BE2C (cell line): ENCODE results near the gene DPF3.

ENCODE experiments used
- DNase-seq: peaks from one replicate; pipeline ENCODE4 v3.0.0-alpha.2; 2020
- H3K27me3 ChIP-seq: fragments of 250-450 bp; sonication (Bioruptor Pico); 2 replicates; pipeline ENCODE4 v1.5.1; 2020; ENCODE audit warnings: mild to moderate bottlenecking
- H3K36me3 ChIP-seq: fragments of 250-450 bp; sonication (Bioruptor Pico); 2 replicates; pipeline ENCODE4 v1.5.1; 2020; ENCODE audit warnings: mild to moderate bottlenecking
- H3K4me1 ChIP-seq: fragments of 250-450 bp; sonication (Bioruptor Pico); 2 replicates; pipeline ENCODE4 v1.5.1; 2020
- H3K4me3 ChIP-seq: 2 replicates; pipeline ENCODE4 v1.5.1; 2011; ENCODE audit warnings: low read depth, low read length
- H3K9me3 ChIP-seq: fragments of 250-450 bp; sonication (Bioruptor Pico); 2 replicates; pipeline ENCODE4 v1.5.1; 2020
- CTCF ChIP-seq: IDR thresholded peaks from 2 replicates; pipeline ENCODE4 v1.5.1; 2012; ENCODE audit warnings: mild to moderate bottlenecking, low read depth, low read length

The DPF3 gene

DNA sequence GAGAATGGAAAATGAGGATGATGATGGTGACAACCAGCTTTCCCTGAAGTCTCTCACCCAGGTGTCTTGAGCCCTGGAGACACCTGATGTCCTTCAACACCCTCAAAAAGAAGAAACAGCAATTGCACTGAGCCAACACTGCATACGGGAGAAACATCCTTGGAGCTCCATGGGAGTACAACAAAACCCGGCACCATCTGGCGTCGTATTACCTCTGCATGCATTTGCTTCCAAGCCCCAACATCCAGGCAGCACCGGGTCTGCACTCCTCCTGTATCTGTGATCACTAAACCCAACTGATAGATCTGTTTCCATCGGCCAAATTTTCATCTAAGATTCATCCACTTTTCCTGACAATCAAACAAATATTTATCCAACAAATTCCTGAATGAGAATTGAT lies 249.9 kb downstream of the DPF3 start:
- Histone ChIP-seq H3K27me3 (no peaks in the 10 kb centered on the region), H3K4me3 (no peak overlapping the region), H3K9me3 (no peaks in the 10 kb centered on the region), H3K4me1 (peaks cover 6% of the 10 kb centered on the region; the same call in 1 of the 2 replicates), H3K36me3 (no peaks in the 10 kb centered on the region)
- TF ChIP-seq CTCF = no peak
- DNase-seq = no peak

DNA sequence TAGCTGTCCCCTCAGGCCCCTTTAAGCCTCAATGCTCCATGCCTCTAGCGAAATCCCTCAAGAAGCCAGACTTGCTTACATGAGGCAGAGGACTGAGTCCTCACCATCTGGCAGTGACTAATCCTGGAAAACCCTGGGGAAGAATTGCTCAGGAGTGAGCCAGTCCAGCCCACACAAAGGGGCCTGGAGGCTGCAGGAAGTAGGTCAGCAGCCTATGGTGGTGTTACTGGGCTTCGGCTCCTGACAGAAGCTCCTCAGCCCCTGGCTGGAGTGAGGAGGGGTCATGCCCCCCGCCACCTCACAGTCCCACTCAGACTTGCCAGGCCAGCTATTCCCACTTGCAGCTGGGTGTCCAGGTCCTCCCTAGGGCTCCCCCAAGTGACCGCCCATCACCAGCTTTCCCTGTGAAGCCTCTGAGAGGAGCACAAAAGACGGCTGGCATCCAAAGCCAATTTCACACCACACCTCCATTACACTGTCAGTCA lies 250.5 kb downstream of the DPF3 start:
- Histone ChIP-seq H3K9me3 (no peaks in the 10 kb centered on the region), H3K27me3 (no peaks in the 10 kb centered on the region), H3K4me1 (peaks cover 6% of the 10 kb centered on the region; the same call in 1 of the 2 replicates), H3K4me3 (no peak overlapping the region), H3K36me3 (no peaks in the 10 kb centered on the region)
- DNase-seq = peak; percentile 55
- 0 out of 2 replicates have a peak, but pooled peaks have one; percentile 4 for TF ChIP-seq CTCF

GRCh38 chr14:72640911-72641485 lies 252.9 kb downstream of the DPF3 start:
- H3K27me3 ChIP-seq = no peaks in the 10 kb centered on the region
- H3K4me1 ChIP-seq = peaks cover 6% of the 10 kb centered on the region
- no peak for DNase-seq
- H3K4me3 ChIP-seq = no peak overlapping the region
- TF ChIP-seq CTCF = no peak
- no peaks in the 10 kb centered on the region for H3K36me3 ChIP-seq
- H3K9me3 ChIP-seq = no peaks in the 10 kb centered on the region

GRCh38 chr14:72638021-72638420 lies 255.9 kb downstream of the DPF3 start:
- no peak overlapping the region for H3K4me3 ChIP-seq
- DNase-seq = no peak

GRCh38 chr14:72636871-72637270 lies 257.0 kb downstream of the DPF3 start:
- Histone ChIP-seq H3K27me3 (no peaks in the 10 kb centered on the region), H3K4me1 (peaks cover 4% of the 10 kb centered on the region), H3K4me3 (no peak overlapping the region), H3K36me3 (no peaks in the 10 kb centered on the region), H3K9me3 (no peaks in the 10 kb centered on the region)
- no peak for TF ChIP-seq CTCF
- DNase-seq = no peak

More at GRCh38 chr14:72638021-72638420, 255.9 kb downstream of the DPF3 start:
- TF ChIP-seq CTCF = no peak
- Histone ChIP-seq H3K36me3 (no peaks in the 10 kb centered on the region), H3K4me1 (peaks cover 4% of the 10 kb centered on the region), H3K9me3 (no peaks in the 10 kb centered on the region), H3K27me3 (no peaks in the 10 kb centered on the region)

GRCh38 chr14:72636094-72636493 lies 257.8 kb downstream of the DPF3 start:
- Histone ChIP-seq H3K9me3 (no peaks in the 10 kb centered on the region), H3K4me1 (peaks cover 4% of the 10 kb centered on the region), H3K27me3 (no peaks in the 10 kb centered on the region), H3K4me3 (no peak overlapping the region), H3K36me3 (no peaks in the 10 kb centered on the region)
- TF ChIP-seq CTCF = no peak
- DNase-seq = no peak
